Measurements from ENCODE around the gene DDX31.
A peak's percentile ranks its signal among the peaks of the same experiment; 100 is the strongest.

The DDX31 gene

DNA sequence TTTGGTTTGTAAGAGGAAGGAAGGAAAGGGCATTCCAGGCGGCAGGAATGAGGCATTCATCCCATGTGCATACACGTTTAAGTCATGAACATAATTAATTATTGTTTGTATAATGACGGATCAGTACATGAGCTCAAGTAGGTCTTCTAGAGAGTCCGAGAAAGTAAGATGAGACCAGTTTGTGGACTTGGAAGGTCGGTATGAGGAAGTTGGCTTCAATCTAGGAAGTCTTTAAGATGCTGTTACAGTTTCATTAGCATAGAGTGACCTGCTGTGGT, 2.6 kb upstream of the DDX31 start:
- DNase-seq (ENCODE audit: low read depth): no peak

DNA sequence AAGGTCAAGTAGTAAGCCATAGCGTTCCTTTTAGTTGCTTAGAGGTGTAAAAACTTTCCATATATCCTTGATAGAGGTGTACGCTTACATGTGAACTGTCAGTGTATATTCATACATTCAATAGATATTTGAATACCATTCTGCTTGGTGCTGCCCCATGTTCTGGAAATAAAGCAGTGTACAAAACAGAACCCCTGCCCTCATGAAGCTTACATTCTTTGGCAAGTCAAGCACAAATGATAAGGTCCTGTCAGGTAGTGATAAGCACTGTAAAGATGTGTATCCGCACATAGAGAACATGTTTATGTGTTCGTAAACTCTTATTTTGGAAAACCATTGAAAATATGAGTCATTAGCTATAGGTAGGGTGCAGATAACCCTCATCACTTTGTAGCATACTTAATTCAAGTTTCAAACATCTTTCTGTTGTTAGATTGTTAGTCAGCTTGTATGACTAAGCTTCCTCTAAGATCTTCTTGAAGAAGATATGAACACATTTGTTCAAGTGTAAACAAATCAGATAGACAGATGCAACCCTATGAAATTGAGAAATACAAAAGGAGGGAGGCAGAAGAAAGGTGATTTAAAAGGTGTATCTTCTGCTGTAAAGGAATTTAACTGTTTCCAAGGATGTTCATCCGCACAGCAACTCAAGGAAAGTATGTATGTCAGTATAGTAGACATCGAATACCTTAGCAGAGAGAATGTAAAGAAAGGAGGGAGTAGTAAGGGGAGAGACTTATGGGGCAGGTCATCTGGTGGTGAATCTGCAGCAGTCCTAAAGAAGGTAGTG, 2.0 kb upstream of the DDX31 start:
- DNase-seq (ENCODE audit: low read depth): no peak

DNA sequence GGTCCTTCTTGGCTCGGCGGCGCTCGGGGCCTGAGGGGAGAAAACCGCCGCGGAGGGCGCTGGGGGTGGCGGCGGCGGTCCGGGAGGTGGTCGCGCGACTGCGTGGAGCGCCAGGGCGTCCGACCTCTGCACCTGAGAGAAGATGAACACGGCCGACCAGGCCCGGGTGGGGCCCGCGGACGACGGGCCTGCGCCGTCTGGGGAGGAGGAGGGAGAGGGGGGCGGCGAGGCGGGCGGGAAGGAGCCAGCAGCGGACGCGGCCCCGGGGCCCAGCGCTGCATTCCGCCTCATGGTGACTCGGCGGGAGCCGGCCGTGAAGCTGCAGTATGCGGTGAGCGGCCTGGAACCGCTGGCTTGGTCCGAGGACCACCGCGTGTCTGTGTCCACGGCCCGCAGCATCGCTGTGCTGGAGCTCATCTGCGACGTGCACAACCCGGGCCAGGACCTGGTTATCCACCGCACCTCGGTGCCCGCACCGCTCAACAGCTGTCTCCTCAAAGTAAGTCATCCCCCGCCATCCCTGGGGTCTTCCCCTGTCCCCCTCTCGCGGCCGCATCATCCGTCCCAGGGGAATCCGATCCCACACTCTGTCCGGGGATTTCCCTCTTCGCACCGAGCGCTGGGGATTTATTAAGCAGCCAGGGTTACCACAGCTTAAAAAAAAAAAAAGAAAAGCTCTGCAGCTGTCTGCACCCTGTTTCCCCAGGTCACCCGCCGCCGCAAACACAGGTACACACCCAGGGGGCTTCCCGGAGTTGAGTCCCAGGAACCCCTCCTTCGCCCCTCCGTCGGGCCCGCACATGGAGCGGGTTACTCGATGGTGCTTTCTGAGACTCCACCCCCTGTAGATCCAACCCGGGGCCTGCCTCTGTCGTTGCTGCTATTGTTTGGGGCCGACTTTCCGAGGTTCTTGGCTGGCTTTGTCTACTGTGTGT, 941 bp upstream of the DDX31 start, which contains the start of gene GTF3C4:
GTF3C4 (plus strand) TSS at position 8 of the 935 bp plus-strand sequence; CDS start at position 143, 135 bp downstream.
- DNase-seq (ENCODE audit: low read depth): peak; percentile 27

DNA sequence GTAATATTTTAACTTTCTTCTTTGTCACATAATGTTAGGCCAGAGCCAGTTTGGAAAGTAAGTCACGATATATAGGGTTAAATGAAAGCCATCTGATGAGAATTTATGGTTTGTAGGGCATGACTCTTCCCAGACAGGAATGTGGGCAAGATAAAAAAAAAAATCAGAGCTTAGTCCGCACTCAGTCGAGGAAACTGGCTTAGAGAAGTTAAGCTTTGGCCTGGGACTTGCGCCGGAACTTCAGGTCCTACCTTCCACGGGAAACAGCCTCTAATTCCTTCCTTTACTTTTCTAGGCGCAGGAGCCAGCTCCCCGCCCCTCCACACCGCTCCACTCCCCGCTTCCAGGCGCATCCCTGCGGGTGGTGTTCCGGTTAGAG, 475 bp downstream of the DDX31 start:
- no peak for DNase-seq (ENCODE audit: low read depth)

DNA sequence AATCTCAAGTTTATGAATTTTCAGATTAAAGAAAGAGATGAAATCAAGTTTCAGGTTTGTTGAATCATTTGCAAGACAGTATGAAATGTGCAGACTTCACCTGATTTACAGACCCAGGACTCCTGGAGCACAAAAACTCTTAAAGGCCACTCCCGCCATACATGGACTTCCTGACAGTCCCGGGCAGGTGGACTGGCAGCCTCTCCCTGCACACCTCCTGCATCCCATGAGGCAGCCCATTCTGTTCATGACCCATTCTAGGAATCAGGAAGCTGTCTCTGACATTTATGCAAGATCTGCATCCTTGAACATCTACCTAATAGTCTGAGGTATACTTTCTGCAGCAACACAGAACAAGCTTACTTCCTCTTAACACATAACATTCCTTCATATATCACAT, 5.9 kb downstream of the DDX31 start:
- no peak for DNase-seq (ENCODE audit: low read depth)

DNA sequence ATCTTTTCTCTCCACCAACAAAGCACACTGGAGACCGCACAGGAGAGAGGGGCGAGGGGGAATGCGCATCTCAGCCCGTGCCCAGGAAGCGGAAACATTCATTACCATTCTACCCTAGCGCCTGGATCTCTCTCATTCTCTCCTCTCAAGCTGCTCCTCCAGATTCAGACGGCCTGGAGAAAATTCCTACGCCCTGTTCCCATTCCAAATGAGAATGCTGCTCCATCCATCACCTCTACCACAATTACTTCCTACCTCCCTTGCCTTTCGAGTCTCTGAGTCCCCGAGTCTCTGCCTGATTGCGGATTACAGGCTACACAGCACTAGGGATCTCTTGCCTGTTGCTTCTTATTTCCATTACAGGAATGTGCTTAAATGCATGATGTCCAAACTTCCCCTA, 6.7 kb downstream of the DDX31 start:
- DNase-seq (ENCODE audit: low read depth): no peak

DNA sequence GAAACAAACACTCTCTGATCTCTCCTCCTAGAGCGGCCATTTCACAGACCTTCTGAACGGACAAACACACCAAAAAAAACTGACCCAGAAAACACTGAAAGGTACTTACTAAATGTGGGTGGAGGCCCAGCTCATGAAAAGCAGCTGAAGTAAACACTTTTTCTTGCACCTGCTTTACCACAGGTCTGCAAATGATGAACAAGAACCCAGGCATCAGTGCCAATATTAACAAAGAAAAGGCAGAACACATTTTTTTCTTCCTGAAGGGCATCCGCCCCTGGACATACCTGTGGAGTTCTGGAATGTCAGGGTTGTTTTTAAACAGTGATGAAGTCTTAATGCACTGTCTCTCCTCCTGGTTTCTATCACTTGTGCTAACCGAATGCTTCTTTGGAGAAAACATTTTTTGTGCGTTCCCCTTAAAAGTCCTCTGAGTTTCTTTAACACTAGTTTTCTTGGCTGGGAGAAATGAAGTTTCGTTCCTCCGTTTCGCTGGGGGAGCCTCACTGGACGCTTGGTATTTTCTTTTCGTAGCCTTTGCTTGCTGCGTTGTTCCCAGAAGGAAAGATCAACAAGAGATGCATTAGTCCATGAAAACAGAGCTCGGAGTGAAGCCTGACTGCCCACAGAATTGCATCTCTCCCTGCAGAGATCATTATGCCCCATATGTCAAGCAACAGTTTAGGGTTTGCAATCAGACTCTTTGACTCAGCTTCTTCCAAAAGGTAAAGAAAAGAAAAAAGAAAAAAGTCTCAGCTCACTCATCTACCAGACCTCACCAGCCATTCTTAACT, 7.4 kb downstream of the DDX31 start:
- DNase-seq (ENCODE audit: low read depth): no peak

DNA sequence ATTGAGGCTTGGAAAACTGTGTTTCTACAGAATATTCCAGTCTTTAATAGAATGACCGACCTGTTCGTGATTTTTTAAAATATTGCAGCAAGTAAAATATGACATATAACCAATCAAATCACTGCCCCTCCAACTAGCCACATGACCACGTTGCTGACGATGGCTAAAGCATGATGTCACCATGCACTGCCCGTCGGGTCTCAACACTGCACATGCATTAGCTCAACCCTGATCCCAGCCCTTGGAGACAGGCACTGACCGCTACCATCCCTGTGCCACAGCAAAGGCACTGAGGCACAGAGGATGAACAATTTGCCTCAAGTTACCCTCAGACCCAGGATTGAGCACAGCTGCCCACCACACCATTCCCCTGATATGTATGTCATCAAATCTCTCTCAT, 13.5 kb downstream of the DDX31 start:
- DNase-seq (ENCODE audit: low read depth): no peak

DNA sequence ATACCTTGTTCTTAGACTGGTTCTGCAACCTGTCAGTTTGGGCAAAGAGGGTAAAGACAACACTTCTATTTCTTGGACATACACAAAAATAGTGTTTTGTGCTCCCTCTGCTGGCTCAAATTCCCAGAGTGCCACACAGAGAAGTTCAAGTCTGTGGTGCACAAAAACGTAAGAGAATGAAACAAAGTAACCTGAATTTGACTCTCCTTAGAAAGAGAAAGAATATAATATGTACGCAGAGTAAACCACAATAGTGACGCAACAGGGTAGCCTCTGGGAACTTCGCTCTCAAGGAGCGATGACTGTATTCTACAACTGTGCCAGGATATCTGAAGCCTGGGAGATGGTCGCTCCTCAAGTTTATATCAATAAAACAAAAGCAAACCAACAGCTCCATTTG, 18.5 kb downstream of the DDX31 start:
- no peak for DNase-seq (ENCODE audit: low read depth)

DNA sequence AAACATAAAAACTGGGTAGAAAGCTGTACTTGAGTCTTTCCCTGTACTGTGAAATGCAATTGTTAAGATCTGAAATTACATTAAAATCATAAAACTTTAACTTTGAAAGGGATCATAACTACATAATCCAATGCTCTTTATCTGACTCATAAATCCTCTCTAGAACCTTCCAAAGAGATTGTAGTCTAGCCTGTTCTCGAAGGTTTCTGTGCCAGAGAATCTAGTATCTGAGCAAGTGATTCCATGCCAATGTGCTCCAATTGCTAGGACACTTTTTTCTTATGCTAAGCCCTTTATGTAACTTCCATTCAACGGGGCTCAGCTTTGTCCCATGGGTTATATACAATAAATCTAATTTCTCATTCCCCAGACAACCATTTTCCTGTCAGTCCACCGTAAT, 21.1 kb downstream of the DDX31 start:
- no peak for DNase-seq (ENCODE audit: low read depth)

DNA sequence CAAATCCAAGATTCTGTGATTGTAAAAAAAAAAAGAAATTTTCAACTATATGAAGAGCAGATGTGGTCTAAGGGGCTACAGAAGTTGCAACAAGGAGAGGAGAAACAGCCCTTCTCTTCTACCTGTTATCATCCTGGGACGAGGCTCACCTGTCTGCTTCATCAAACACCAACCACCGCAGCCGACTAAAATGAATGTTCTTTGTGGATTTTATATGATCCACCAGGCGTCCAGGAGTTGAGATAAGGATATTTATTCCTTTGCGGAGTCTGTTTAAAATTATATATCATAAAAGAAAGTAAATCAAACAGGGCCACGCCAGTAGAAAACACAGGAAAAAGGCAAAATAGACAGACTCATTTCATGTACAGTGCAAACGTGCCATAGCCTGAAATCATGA, 21.5 kb downstream of the DDX31 start:
- DNase-seq (ENCODE audit: low read depth): no peak

DNA sequence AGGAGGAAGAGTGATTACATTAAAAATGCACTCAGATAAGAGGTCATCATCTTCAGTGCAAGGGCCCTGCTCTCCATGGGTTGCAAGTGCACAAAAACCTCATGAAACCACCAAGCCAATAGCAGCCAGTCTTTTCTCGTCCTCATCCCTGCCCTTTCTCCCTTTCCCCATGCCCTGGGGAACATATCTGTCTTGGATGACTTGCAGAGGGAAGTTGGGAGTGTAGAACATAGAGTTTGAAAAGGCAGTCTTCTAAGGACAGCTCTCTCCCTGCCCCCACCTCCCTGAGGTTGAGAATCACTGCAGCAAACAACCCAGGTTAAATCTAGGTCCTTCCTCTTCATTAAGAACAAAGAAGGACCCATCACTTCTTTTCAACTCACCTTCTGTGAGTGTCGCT, 22.0 kb downstream of the DDX31 start:
- DNase-seq (ENCODE audit: low read depth): no peak

DNA sequence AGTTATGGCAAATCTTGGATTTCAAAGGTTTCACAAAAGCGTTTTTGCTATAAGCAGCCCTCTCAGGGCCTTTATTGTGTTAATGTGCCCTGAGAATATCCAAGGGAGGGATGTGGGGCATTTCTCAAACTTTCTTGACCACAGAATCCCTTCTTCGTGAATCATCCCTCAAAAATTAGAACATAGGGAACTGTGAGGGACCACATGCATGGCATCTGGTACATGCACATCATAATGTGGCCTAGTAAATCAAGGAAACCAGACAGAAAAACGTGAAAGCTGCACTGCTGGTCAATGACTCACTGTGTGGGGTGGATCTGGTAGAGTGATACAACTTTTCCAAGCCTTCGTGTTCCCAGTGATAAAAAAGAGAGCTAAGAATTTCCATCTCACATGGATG, 22.4 kb downstream of the DDX31 start:
- DNase-seq (ENCODE audit: low read depth): no peak

DNA sequence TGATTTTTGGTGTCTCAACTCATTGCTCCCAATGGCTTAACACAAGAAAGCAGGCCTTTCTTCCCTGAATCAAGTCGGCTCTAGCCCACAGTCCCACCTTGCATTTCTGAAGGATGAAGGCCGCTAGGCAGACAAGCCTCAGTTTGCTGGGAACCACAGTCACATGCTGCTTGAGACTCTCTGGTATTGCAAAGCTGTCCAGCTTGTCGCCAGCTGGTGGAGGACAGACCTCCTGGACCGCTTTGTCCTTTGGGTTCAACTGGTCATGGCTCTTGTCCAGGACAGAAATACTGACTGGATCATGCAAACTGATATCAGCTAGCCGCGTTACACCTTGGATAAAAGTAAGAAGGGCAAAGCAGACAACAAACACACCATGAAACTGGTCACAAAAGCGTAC, 23.1 kb downstream of the DDX31 start:
- no peak for DNase-seq (ENCODE audit: low read depth)

DNA sequence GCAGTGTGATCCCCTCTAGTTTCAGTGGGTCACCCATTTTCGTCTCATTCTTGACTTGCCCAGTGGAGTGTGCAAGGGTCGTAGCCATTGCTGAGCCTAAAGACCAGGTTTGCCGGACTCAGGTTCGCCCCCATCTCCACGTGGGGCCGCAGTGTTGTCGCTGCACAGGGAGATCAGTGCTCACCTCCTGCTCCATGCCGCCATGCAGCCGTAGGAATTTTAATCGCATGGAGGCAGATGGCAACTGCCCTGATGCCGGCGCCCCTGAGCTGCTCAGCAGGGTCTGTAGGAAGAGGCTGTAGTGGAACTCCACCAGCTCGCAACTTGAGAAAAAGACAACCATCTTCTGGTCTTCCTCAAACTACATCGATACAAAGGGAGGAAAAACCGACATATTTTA, 24.1 kb downstream of the DDX31 start:
- no peak for DNase-seq (ENCODE audit: low read depth)

DNA sequence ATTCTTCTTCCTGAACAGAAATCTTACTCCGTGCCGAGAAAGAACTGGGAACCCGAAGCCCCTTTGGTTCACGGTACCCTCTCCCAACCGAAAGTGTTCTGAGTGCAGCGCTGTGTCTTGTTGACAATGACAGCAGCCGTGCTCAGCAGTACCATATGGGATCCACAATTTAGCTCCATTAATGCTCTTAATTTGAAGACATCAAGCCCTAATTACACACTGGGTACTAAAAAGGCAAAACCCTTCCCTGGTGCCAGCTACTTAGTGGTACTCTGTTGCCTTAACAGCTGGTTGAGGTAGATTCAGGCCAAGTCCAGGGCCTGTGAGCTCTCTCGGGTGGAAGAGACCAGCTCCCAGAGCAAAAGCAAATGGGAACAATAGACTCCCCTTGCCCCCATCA, 24.5 kb downstream of the DDX31 start:
- DNase-seq (ENCODE audit: low read depth): no peak

DNA sequence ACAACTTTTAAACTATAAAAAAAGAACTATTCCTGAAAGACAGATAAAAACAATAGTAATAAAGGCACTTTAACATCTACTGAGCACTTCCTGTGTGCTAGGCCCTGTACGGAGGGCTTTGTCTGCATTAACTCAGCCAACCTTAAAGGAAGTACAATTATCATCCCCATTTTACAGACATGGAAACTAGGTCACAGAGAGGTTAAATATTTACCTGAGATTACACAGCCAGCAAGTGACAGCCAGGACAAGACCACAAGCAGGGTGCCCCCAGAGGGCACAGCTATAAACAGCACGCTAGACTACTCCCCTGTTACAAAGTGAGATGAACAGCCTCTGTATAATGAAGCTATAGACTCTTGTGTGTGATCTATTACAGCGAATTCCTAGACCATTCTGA, 25.5 kb downstream of the DDX31 start:
- DNase-seq (ENCODE audit: low read depth): no peak

DNA sequence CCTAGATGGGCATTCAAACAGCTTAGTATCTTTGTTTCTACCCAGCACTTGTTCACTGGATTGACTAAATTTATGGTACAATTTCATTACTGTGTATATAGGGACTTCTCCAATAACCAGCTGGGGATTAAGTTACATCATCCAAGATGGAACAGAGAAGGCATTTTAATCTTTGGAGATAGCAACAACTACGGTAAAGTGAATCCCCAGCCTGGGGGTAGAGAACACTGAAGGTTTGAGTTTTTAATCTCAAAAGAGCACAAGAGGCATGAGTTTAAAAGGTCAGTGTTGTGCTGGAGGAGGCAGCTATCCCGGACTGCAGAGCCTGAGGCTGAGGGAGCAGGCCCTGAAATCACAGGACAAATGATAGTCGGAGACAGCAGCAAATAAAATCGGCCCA, 28.6 kb downstream of the DDX31 start:
- no peak for DNase-seq (ENCODE audit: low read depth)

DNA sequence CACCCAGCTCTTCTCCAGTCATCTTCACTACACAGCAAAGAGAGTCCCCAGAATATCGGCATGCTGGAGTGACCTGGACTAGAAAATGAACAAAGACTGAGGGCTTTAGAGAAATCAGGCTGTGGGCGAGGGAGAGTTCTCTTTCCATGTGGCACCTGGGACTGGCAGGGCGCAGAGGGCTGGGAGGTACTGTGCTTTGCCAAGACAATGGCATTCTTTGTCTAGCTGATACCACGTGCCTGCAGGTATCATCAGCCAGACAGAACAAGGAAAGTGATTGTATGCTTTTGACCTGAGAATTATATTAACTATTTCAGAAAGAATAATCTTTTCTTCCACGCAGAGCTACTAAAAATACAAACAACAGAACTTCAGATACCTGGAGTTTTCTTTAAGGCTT, 30.5 kb downstream of the DDX31 start:
- DNase-seq (ENCODE audit: low read depth): no peak

DNA sequence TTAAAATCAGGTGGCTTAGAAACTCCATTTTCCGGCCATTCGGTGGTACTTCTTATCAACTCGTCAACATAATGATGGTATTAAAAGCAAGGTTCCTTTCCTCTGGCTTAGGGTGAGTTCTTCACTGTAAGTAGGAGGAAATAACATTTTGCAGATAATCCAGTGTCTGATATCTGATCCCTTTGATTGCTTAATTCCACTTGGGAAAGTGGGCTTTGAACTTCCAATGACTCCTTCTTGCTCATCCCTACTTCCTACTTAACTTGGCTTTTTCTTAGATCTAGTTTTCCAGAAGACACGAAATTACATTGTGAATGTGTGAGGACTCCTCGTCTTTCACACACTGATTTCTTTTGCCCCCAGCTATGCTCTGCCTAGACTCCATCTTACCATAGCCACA, 31.5 kb downstream of the DDX31 start:
- no peak for DNase-seq (ENCODE audit: low read depth)

DNA sequence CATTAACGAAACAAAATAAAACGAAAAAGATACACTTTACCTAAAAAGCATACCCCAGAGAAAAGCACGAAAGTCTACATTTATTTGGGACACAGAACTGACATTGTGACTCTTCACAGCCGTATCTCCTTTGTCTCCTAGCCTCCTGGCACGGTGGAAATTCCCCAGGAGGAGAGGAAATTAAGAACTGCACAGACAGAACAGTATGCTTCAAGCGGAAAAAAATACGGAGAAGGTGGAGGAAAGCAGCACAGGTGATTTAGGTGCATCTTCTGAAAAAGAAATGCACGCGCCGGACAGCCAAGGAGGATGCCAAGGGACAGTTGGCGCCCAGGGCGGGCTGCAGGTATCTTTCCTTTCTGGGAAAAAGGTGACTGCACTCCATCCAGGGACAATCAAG, 32.0 kb downstream of the DDX31 start:
- DNase-seq (ENCODE audit: low read depth): no peak

DNA sequence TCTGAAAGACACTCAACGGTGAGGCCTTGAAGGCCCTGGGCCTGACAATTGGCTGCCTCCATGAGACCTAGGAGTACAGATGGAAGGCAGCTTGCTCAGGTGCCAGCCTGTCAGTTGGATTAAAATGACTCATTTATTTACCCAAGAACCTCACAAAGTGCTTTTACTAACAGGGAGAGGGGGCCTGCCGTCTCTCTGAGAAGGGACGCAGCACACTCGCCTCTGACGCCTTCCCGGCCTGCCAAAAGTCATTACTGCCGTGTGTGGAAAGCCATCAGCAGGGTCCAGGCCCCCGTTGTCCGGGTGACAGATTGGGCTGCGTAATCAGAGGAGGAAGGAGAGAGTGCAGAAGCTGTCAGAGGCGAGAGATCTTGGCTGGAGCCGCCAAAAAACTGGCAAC, 32.4 kb downstream of the DDX31 start:
- no peak for DNase-seq (ENCODE audit: low read depth)

DNA sequence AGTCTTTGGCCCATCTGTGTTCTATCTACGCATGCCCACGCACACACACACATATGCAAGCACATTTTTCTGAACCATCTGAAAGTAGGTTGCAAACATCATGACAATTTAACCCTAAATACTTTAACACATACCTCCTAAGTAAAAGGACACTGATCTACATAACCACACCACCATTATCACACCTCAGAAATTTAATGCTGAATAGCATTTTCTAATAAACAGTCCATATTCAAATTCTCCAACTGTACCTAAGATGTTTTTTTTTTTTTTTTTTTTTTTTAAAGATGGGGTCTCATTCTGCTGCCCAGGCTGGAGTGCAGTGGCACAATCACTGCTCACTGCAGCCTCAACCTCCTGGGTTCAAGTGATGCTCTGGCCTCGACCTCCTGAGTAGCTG, 35.5 kb downstream of the DDX31 start:
- no peak for DNase-seq (ENCODE audit: low read depth)

All from activated T-cell treated with anti-CD3 and anti-CD28 coated beads for 1 hour (primary cell).